ENCODE data around the gene SLC12A5.

SLC12A5 gene

DNA sequence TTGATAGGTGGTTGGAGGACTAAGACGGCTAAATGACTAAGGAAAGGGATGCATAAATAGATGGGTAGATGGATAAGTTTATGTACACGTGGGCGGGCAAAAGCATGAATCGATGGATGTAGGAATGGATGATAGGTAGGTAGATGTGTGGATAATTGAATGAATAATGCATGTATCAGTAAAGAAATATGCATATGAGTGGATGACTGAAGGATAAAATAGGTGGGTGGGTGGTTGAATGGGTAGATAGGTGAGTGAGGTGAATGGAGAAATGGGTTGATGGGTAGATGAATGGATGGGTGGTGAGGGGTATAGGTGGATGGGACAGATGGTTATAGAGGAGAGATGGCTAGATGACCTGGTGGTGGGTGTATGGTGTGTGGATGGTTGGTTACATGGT lies 20.2 kb downstream of the SLC12A5 start:
- DNase-seq (ENCODE audit: insufficient read length, low spot score), result no peak
- TF ChIP-seq, protein P1, sequence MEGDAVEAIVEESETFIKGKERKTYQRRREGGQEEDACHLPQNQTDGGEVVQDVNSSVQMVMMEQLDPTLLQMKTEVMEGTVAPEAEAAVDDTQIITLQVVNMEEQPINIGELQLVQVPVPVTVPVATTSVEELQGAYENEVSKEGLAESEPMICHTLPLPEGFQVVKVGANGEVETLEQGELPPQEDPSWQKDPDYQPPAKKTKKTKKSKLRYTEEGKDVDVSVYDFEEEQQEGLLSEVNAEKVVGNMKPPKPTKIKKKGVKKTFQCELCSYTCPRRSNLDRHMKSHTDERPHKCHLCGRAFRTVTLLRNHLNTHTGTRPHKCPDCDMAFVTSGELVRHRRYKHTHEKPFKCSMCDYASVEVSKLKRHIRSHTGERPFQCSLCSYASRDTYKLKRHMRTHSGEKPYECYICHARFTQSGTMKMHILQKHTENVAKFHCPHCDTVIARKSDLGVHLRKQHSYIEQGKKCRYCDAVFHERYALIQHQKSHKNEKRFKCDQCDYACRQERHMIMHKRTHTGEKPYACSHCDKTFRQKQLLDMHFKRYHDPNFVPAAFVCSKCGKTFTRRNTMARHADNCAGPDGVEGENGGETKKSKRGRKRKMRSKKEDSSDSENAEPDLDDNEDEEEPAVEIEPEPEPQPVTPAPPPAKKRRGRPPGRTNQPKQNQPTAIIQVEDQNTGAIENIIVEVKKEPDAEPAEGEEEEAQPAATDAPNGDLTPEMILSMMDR (IDR thresholded peaks at IDR 0.05; ENCODE audit: insufficient read depth, missing control alignments), result no peak
- no peak for FAIRE-seq

DNA sequence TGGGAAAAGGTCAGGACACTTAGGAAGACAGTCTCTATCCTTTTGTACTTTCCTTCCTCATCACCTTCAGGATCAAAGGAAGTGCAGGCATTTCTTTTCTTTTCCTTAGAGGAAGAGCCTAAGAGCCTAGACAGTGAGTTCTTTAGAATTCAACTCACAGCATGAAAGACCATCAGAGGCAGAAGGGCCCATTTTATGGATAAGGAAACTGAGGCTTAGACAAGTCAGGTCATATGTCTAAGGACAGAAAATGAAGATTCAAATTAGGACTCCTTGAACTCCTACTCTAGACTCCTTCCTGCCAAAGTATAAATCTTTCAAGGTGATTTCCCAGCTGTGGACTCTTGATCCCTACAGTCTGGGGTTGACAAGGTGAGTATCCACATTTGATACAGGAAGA lies 20.8 kb downstream of the SLC12A5 start:
- FAIRE-seq, result no peak
- TF ChIP-seq, protein P1 (IDR thresholded peaks at IDR 0.05; ENCODE audit: insufficient read depth, missing control alignments), result no peak

DNA sequence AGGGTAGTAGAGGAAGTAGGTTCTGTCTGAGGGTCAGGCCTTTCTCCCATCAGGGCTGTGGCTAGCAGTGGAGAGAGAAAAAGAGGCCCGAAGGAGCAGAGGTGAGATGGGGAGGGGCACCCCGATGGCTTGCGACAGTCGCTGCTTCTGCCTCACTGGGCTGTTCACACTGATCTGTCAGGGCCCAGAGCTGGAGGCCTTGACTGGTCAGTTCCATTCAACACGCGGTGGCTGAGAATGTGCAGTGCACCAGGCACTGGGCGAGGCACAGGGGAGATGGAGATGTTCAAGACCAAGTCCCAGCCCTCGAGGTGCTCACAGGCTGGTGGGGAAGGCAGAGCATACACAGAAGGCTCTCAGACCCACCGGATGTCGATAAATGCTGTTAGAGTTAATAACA lies 21.4 kb downstream of the SLC12A5 start:
- no peak for DNase-seq (ENCODE audit: insufficient read length, low spot score)
- TF ChIP-seq, protein P1 (IDR thresholded peaks at IDR 0.05; ENCODE audit: insufficient read depth, missing control alignments), result no peak
- FAIRE-seq, result no peak

More for the DNA sequence above, 20.8 kb downstream of the SLC12A5 start:
- DNase-seq (ENCODE audit: insufficient read length, low spot score), result no peak

DNA sequence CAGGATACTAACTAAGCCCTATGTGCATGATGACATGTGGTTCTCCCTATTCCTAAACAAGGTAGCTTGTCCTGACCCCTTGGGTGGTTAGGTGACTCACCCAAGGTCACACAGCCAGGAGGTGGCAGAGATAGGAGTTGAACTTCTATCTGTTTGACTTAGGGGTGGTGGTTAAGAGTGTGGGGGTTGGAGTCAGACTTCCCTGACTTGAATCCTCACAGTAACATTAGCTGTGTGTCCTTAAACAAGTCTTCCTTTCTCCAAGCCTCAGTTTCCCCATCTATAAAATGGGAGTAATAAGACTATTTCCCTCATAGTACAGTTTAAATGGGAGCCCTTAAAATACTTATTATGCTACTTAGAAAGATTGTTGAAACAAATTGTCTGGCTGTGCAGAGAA lies 21.9 kb downstream of the SLC12A5 start:
- DNase-seq (ENCODE audit: insufficient read length, low spot score), result no peak
- TF ChIP-seq, protein P1 (IDR thresholded peaks at IDR 0.05; ENCODE audit: insufficient read depth, missing control alignments), result no peak
- no peak for FAIRE-seq

DNA sequence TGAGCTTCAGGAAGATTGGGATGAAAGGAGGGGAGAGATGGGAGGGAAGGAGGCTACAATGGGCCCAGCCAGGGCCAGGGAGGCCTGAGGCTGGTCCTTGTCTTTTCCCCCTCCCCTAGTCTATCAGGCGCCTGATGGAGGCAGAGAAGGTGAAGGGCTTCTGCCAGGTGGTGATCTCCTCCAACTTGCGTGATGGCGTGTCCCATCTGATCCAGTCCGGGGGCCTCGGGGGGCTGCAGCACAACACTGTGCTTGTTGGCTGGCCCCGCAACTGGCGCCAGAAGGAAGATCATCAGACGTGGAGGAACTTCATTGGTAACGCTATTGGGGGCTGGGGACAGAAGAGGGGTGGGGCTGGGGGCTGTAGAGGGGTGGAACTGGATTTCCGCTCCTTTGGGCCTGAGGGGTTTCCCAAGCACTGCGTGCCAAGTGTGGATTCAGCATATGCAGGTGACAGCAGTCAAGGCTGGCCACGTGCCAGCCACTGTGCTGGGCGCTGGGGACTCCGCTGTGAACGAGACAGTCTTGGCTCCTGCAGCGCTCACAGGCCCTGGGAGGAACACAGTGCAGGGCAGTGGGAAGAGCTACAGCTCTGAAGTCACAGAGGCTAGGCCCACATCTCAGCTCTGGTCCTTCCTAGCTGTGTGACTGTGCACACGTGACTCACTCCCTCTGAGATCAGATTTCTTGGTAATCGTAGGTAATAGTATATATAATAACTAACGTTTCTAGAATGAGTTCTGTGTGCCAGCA lies 22.7 kb downstream of the SLC12A5 start:
- TF ChIP-seq, protein P1 (IDR thresholded peaks at IDR 0.05; ENCODE audit: insufficient read depth, missing control alignments), result no peak
- no peak for FAIRE-seq
- no peak for DNase-seq (ENCODE audit: insufficient read length, low spot score)

DNA sequence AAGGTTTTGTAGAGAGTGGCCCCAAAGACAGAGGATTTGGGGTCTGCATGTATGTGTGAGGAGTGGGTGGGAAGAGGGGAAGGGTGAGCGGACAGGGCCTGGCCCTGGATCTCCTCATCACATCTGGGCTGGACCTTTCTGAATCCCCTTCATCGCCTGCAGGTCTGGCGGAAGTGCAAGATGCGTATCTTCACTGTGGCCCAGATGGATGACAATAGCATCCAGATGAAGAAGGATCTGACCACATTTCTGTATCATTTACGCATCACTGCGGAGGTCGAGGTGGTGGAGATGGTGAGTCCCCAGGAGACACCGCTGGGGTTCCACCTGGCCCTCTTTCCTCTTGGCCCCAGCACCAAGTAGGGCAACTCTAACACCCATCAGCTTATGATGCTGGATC lies 24.4 kb downstream of the SLC12A5 start:
- TF ChIP-seq, protein P1 (IDR thresholded peaks at IDR 0.05; ENCODE audit: insufficient read depth, missing control alignments), result no peak
- no peak for DNase-seq (ENCODE audit: insufficient read length, low spot score)
- FAIRE-seq, result no peak

DNA sequence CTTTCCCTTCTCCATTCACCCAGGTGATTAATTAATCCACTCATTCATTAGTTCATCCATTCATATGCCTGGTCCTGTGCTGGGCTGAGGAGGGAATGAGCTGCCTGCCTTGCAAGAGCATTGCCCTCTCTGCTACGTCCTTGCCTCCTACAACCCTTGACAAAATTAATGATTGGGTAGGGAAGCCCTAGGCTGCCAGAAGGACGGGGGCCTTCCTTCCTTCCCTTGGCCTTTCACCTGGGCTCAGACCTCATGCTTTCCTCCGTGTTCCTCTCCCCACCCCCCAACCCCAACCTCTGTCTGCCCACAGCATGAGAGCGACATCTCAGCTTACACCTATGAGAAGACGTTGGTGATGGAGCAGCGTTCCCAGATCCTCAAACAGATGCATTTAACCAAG lies 25.6 kb downstream of the SLC12A5 start:
- FAIRE-seq (no peak), DNase-seq (ENCODE audit: insufficient read length, low spot score) (no peak)
- TF ChIP-seq, protein P1 (IDR thresholded peaks at IDR 0.05; ENCODE audit: insufficient read depth, missing control alignments), result no peak

Data from D721Med (cell line).